ENCODE measurements around the gene ZBTB46. TPM values are rescaled to one million over a fixed set of nuclear protein-coding genes. Genes with fewer than 3 reads are reported as not detected.

The ZBTB46 gene
- total and polyA plus RNA-seq, 4 donors: 0.79 to 12.1 (median 4.7) TPM

GRCh38 chr20:63861365-63861934 lies 30.4 kb upstream of the ZBTB46 start, which contains the start of gene ABHD16B (continued):
- TF ChIP-seq HNF4G (IDR thresholded peaks at IDR 0.05): no peak

- H3K4me3 ChIP-seq (ENCODE audit: low read depth in 1 of 3, low read length in 3 of 3): no peak overlapping the region
- no peaks in the 10 kb centered on the region for H3K9me3 ChIP-seq (ENCODE audit: control insufficient read depth in 4 of 4, low read length in 3 of 4)
- no peak overlapping the region for H3K9ac ChIP-seq (ENCODE audit: low read depth in 1 of 2, low read length in 2 of 2)
- 76% methylated on average over 17 of the region's 17 CpGs for WGBS
- peaks cover 0 to 2% (median 0%) of the 10 kb centered on the region in 4 donors for H3K36me3 ChIP-seq (ENCODE audit: control insufficient read depth in 4 of 4, insufficient read depth in 3 of 4, low read depth in 1 of 4, low read length in 3 of 4)
- peaks cover 6 to 32% (median 14%) of the 10 kb centered on the region in 4 donors for H3K4me1 ChIP-seq (ENCODE audit: control insufficient read depth in 4 of 4, insufficient read depth in 4 of 4, low read length in 3 of 4)
- H3K27ac ChIP-seq (ENCODE audit: low read depth in 1 of 2, low read length in 2 of 2): peak overlapping the region in 1 of 2 donors; percentile 15
- no peak for DNase-seq (ENCODE audit: low spot score)
- no peaks in the 10 kb centered on the region for H3K27me3 ChIP-seq (ENCODE audit: control insufficient read depth in 4 of 4, insufficient read depth in 4 of 4, low read length in 3 of 4)
- TF ChIP-seq ZBTB33 (IDR thresholded peaks at IDR 0.05): no peak
- TF ChIP-seq TAF1 (conservative IDR thresholded peaks at IDR 0.05): no peak
These were observed 29.4 kb upstream of the ZBTB46 start for GRCh38 chr20:63860325-63861051.

GRCh38 chr20:63859166-63859699 lies 28.2 kb upstream of the ZBTB46 start:
- Histone ChIP-seq H3K9ac (ENCODE audit: low read depth in 1 of 2, low read length in 2 of 2) (no peak overlapping the region), H3K36me3 (ENCODE audit: control insufficient read depth in 4 of 4, insufficient read depth in 3 of 4, low read depth in 1 of 4, low read length in 3 of 4) (peaks cover 0 to 2% (median 0%) of the 10 kb centered on the region in 4 donors), H3K27me3 (ENCODE audit: control insufficient read depth in 4 of 4, insufficient read depth in 4 of 4, low read length in 3 of 4) (no peaks in the 10 kb centered on the region), H3K9me3 (ENCODE audit: control insufficient read depth in 4 of 4, low read length in 3 of 4) (no peaks in the 10 kb centered on the region), H3K27ac (ENCODE audit: low read depth in 1 of 2, low read length in 2 of 2) (peak overlapping the region; percentile 24 to 47), H3K4me1 (ENCODE audit: control insufficient read depth in 4 of 4, insufficient read depth in 4 of 4, low read length in 3 of 4) (peaks cover 6 to 32% (median 14%) of the 10 kb centered on the region in 4 donors), H3K4me3 (ENCODE audit: low read depth in 1 of 3, low read length in 3 of 3) (no peak overlapping the region)
- WGBS: 46% methylated on average over 7 of the region's 7 CpGs
- TF ChIP-seq SP1 (IDR thresholded peaks at IDR 0.05): no peak
- TF ChIP-seq FOXA2 (IDR thresholded peaks at IDR 0.05): no peak
- no peak for TF ChIP-seq RXRA (IDR thresholded peaks at IDR 0.05)
- no peak for TF ChIP-seq TAF1 (conservative IDR thresholded peaks at IDR 0.05)
- no peak for TF ChIP-seq JUND (IDR thresholded peaks at IDR 0.05)
- TF ChIP-seq ATF3 (IDR thresholded peaks at IDR 0.05): no peak
- no peak for TF ChIP-seq FOXA1 (IDR thresholded peaks at IDR 0.05)
- no peak for DNase-seq (ENCODE audit: low spot score)

GRCh38 chr20:63858393-63859165 lies 27.5 kb upstream of the ZBTB46 start:
- Histone ChIP-seq H3K36me3 (ENCODE audit: control insufficient read depth in 4 of 4, insufficient read depth in 3 of 4, low read depth in 1 of 4, low read length in 3 of 4) (peaks cover 0 to 2% (median 0%) of the 10 kb centered on the region in 4 donors), H3K4me1 (ENCODE audit: control insufficient read depth in 4 of 4, insufficient read depth in 4 of 4, low read length in 3 of 4) (peaks cover 6 to 27% (median 12%) of the 10 kb centered on the region in 4 donors), H3K9me3 (ENCODE audit: control insufficient read depth in 4 of 4, low read length in 3 of 4) (no peaks in the 10 kb centered on the region), H3K9ac (ENCODE audit: low read depth in 1 of 2, low read length in 2 of 2) (no peak overlapping the region), H3K27me3 (ENCODE audit: control insufficient read depth in 4 of 4, insufficient read depth in 4 of 4, low read length in 3 of 4) (no peaks in the 10 kb centered on the region), H3K4me3 (ENCODE audit: low read depth in 1 of 3, low read length in 3 of 3) (no peak overlapping the region), H3K27ac (ENCODE audit: low read depth in 1 of 2, low read length in 2 of 2) (peak overlapping the region; percentile 24 to 51)
- DNase-seq (ENCODE audit: low spot score): peak; percentile 48
- WGBS: 8% methylated on average over 12 of the region's 12 CpGs
- TF ChIP-seq REST (IDR thresholded peaks at IDR 0.05) (no peak), NR2F2 (IDR thresholded peaks at IDR 0.05) (peak; percentile 98), FOXA1 (IDR thresholded peaks at IDR 0.05) (no peak), HNF4G (IDR thresholded peaks at IDR 0.05) (no peak), SP1 (IDR thresholded peaks at IDR 0.05) (peak; percentile 11), RXRA (IDR thresholded peaks at IDR 0.05) (no peak), CTCF (IDR thresholded peaks at IDR 0.05; ENCODE audit: low read depth, low read length, missing input control) (peak; percentile 20), RAD21 (IDR thresholded peaks at IDR 0.05) (peak; percentile 63 to 75)
